Stimulated activated memory B cell treated with anti-CD40 and anti-IgM and Interleukin-4, amounts not matched to agents 10 μg/mL and 1 μg/mL and 100 μg/mL, for 72 hours (primary cell): ENCODE results near the gene ALKBH8.
A peak's percentile ranks its signal among the peaks of the same experiment; 100 is the strongest.

Experiments used
- ATAC-seq: fragments of 150-1000 bp; cut with Tn5 transposase; 2 replicates; pipeline ENCODE4 v1.10.0; 2021
- H3K27ac Mint-ChIP-seq: one replicate; pipeline ENCODE4 v1.8.0; 2022; ENCODE audit warnings: mild to moderate bottlenecking, mixed read lengths
- H3K27me3 Mint-ChIP-seq: one replicate; pipeline ENCODE4 v1.8.0; 2022; ENCODE audit warnings: mixed read lengths
- H3K36me3 Mint-ChIP-seq: one replicate; pipeline ENCODE4 v1.8.0; 2022; ENCODE audit warnings: mixed read lengths
- H3K4me1 Mint-ChIP-seq: one replicate; pipeline ENCODE4 v1.8.0; 2022; ENCODE audit warnings: mixed read lengths
- H3K4me3 Mint-ChIP-seq: one replicate; pipeline ENCODE4 v1.8.0; 2022; ENCODE audit warnings: mild to moderate bottlenecking, moderate library complexity, mixed read lengths
- H3K9me3 Mint-ChIP-seq: one replicate; pipeline ENCODE4 v1.8.0; 2022; ENCODE audit warnings: mixed read lengths

ALKBH8 gene, protein sequence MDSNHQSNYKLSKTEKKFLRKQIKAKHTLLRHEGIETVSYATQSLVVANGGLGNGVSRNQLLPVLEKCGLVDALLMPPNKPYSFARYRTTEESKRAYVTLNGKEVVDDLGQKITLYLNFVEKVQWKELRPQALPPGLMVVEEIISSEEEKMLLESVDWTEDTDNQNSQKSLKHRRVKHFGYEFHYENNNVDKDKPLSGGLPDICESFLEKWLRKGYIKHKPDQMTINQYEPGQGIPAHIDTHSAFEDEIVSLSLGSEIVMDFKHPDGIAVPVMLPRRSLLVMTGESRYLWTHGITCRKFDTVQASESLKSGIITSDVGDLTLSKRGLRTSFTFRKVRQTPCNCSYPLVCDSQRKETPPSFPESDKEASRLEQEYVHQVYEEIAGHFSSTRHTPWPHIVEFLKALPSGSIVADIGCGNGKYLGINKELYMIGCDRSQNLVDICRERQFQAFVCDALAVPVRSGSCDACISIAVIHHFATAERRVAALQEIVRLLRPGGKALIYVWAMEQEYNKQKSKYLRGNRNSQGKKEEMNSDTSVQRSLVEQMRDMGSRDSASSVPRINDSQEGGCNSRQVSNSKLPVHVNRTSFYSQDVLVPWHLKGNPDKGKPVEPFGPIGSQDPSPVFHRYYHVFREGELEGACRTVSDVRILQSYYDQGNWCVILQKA

DNA sequence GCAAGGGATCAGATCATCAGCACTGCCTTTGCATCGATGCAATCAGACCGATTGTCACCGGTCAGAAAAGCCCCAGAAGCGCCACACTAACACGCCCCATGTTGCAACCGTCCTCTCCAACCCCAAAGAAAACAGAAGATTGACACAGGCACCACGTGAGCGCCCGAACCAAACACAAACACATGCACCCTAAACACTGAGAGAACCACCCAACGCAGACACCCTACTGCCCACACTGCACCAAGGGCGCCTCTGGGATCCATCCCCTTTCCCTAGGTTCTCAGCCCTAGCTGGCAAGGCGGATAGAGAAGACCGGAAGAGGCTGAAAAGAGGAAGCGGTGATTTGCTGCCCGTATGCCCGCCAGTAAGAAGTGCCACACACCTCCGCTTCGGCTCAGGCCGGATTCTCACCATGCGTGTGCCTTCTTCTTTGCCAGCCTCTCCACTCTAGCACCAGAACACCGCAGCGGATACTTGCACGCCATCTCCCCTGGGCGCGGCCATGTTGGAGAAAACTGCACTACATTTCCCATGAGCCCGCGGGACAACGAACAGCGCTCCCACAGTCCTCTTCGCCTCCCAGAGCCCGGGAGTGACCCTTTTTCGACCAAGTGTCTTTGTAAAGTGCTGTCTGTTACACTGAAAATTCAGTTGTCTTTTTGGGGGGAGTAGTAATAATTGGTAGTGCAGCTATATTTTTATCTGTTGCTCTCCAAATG is at the start of gene ALKBH8:
TSS of gene ALKBH8 (minus strand) at position 517 of the 719 bp plus-strand sequence. CDS start 4,842 bp downstream, outside the sequence.
- Mint-ChIP-seq H3K36me3 (no peaks in the 10 kb centered on the region), H3K4me1 (peaks cover 59% of the 10 kb centered on the region), H3K9me3 (no peaks in the 10 kb centered on the region), H3K4me3 (peak within 1 kb of the TSS; percentile 90), H3K27me3 (no peaks in the 10 kb centered on the region), H3K27ac (peak within 1 kb of the TSS; percentile 97)
- ATAC-seq, result peak; percentile 94

GRCh38 chr11:107612445-107612844 is 46.9 kb upstream of the ALKBH8 start:
- Mint-ChIP-seq H3K4me1 (no peaks in the 10 kb centered on the region), H3K27me3 (peaks cover 9% of the 10 kb centered on the region), H3K36me3 (no peaks in the 10 kb centered on the region), H3K9me3 (no peaks in the 10 kb centered on the region), H3K4me3 (no peak overlapping the region), H3K27ac (no peak overlapping the region)
- no peak for ATAC-seq

DNA sequence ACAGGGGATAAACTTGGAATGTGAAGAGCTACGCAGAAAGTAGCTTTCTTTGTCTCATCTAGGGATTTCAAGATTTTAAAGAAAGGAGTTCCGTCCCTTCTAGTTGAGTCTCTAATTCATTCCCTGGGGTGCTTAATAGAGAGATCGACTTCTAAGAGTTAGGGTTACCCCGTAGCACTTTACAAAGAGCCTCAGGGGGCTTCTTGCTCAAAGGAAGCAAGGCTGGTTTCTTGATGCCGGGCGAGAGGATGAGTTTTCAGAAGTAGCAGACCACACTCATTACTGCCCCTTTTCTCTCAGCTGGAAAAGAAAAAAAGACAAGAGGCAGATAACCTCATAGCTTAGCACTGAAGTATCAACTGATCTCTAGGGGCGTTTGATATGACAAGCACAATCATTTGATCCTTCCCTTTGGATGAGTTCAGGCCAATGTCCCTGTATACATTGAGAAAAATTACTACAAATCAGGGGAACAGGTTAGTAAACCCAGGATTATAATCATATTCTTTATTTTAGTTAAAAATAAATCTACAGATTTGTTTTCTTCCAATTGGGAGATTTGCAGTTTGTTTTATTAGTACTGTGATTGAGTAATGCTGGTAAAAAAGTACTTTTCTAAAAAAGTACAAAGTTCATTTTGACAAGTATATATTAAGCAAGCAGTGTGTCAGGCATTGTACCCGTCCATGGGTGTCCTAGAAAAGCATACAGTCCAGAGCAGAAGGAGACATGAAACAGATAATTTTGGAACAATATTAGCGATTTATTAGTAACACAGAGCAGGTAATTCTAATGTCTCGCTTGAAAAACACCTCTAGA is 44.1 kb upstream of the ALKBH8 start:
- H3K4me3 Mint-ChIP-seq, result no peak overlapping the region
- no peaks in the 10 kb centered on the region for H3K9me3 Mint-ChIP-seq
- no peaks in the 10 kb centered on the region for H3K36me3 Mint-ChIP-seq
- peaks cover 21% of the 10 kb centered on the region for H3K27me3 Mint-ChIP-seq
- no peak for ATAC-seq
- no peak overlapping the region for H3K27ac Mint-ChIP-seq
- H3K4me1 Mint-ChIP-seq, result no peaks in the 10 kb centered on the region

DNA sequence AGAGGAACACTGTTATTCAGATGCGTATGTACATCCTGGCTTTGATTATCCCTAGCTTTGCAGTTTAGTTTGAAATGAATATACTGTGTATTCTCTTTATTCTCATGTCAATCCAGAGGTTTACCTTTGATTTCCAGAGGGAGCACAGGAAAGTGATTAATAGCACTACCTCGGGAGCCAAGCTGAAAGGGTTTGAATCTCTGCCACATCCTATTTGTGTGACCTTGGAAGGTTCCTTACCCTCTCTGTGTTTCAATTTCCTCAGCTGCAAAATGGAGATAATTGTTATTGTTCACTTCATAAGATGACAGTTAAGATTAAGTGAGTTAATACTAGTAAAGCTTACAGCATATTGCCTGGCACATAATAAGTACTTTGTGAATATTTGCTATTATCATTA is 43.3 kb upstream of the ALKBH8 start:
- peaks cover 21% of the 10 kb centered on the region for H3K27me3 Mint-ChIP-seq
- no peak for ATAC-seq
- no peak overlapping the region for H3K4me3 Mint-ChIP-seq
- no peaks in the 10 kb centered on the region for H3K4me1 Mint-ChIP-seq
- H3K27ac Mint-ChIP-seq, result no peak overlapping the region
- H3K9me3 Mint-ChIP-seq, result no peaks in the 10 kb centered on the region
- H3K36me3 Mint-ChIP-seq, result no peaks in the 10 kb centered on the region

- H3K27me3 Mint-ChIP-seq, result peaks cover 31% of the 10 kb centered on the region
- H3K9me3 Mint-ChIP-seq, result no peaks in the 10 kb centered on the region
- no peak overlapping the region for H3K27ac Mint-ChIP-seq
- no peaks in the 10 kb centered on the region for H3K4me1 Mint-ChIP-seq
- no peak overlapping the region for H3K4me3 Mint-ChIP-seq
- no peak for ATAC-seq
- H3K36me3 Mint-ChIP-seq, result no peaks in the 10 kb centered on the region
These were observed 40.6 kb upstream of the ALKBH8 start for GRCh38 chr11:107606141-107606540.

- H3K27me3 Mint-ChIP-seq, result peaks cover 31% of the 10 kb centered on the region
These were observed 39.8 kb upstream of the ALKBH8 start for GRCh38 chr11:107605061-107606006.

DNA sequence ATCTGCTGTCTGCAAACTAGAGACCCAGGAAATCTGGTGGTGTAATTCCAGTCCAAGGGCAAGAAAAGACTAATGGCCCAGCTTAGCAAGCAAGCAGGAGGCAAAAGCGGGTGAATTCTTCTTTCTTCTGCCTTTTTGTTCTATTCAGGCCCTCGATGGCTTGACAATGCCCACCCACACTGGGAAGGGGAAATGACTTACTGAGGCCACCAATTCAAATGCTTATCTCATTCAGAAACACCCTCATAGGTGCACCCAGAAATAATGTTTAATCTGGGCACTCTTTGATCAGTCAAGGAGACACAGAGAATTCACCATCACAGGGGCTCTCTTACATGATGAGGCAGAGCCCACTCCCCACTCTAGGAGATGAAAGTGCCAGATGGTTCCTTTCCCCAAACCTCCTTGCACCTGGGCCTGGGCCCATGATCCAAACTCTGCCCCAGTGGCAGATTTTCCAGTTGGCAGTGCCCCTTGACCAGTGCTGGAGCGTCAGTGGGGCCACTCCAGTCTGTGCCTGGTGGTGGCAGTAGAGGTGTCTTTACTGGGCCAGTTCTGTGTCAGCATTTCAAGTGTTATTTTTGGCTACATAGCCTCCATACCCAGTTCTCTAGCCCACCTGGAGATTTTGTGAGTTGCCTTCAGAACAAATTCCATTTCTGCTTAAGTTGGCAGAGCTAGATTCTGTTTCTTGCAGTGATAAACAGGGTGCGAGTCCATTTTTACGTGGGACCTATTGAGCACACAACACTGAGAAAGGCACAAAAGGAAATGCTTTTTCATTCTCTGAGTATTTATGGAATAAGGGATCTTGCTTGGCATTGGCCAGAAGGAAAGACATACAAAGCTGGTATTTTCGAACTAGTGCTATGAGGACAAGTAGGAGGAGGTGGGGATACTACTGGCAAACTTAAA is 32.9 kb upstream of the ALKBH8 start:
- Mint-ChIP-seq H3K27me3 (peaks cover 30% of the 10 kb centered on the region), H3K9me3 (no peaks in the 10 kb centered on the region), H3K4me3 (no peak overlapping the region), H3K4me1 (no peaks in the 10 kb centered on the region), H3K36me3 (no peaks in the 10 kb centered on the region), H3K27ac (no peak overlapping the region)
- ATAC-seq, result peak; percentile 70

More at GRCh38 chr11:107605061-107606006, 39.8 kb upstream of the ALKBH8 start:
- Mint-ChIP-seq H3K4me1 (no peaks in the 10 kb centered on the region), H3K4me3 (no peak overlapping the region), H3K36me3 (no peaks in the 10 kb centered on the region), H3K9me3 (no peaks in the 10 kb centered on the region), H3K27ac (no peak overlapping the region)
- ATAC-seq, result no peak

- no peak overlapping the region for H3K4me3 Mint-ChIP-seq
- H3K27ac Mint-ChIP-seq, result no peak overlapping the region
- peaks cover 53% of the 10 kb centered on the region for H3K27me3 Mint-ChIP-seq
- H3K4me1 Mint-ChIP-seq, result peaks cover 25% of the 10 kb centered on the region
- ATAC-seq, result no peak
- H3K9me3 Mint-ChIP-seq, result no peaks in the 10 kb centered on the region
- H3K36me3 Mint-ChIP-seq, result no peaks in the 10 kb centered on the region
These were observed 29.2 kb upstream of the ALKBH8 start for GRCh38 chr11:107594736-107595135.

DNA sequence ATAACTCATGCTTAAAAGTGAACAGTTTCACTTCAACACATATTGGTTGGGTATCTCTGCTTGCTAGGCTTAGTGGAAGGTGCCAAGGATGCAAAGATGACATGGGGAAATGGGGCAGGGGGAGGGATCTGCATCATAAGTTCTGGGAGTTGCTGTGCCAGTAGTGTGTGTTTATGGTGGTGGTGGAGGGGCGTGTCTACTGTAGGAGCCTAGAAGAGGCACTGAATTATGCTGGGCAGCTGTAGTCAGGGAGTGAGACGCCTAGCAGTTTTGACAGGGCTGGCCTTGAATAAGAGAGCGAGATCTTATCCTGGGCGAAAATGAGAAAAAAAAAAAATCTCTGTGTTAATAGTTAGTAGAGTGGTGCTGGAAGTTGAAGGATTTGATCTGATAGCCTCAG is 28.4 kb upstream of the ALKBH8 start:
- H3K36me3 Mint-ChIP-seq, result no peaks in the 10 kb centered on the region
- no peak overlapping the region for H3K27ac Mint-ChIP-seq

GRCh38 chr11:107592813-107593212 is 27.3 kb upstream of the ALKBH8 start:
- H3K4me3 Mint-ChIP-seq, result no peak overlapping the region
- peaks cover 63% of the 10 kb centered on the region for H3K27me3 Mint-ChIP-seq
- H3K9me3 Mint-ChIP-seq, result no peaks in the 10 kb centered on the region
- peaks cover 27% of the 10 kb centered on the region for H3K4me1 Mint-ChIP-seq
- no peak for ATAC-seq
- no peak overlapping the region for H3K27ac Mint-ChIP-seq
- H3K36me3 Mint-ChIP-seq, result no peaks in the 10 kb centered on the region

More for the DNA sequence above, 28.4 kb upstream of the ALKBH8 start:
- no peak for ATAC-seq
- H3K27me3 Mint-ChIP-seq, result peaks cover 58% of the 10 kb centered on the region
- no peaks in the 10 kb centered on the region for H3K9me3 Mint-ChIP-seq
- H3K4me1 Mint-ChIP-seq, result peaks cover 27% of the 10 kb centered on the region
- H3K4me3 Mint-ChIP-seq, result no peak overlapping the region

- Mint-ChIP-seq H3K4me3 (peak overlapping the region; percentile 85), H3K27ac (no peak overlapping the region), H3K27me3 (peaks cover 69% of the 10 kb centered on the region), H3K36me3 (no peaks in the 10 kb centered on the region), H3K9me3 (no peaks in the 10 kb centered on the region), H3K4me1 (peaks cover 27% of the 10 kb centered on the region)
- ATAC-seq, result no peak
These were observed 26.7 kb upstream of the ALKBH8 start for GRCh38 chr11:107592231-107592590.

GRCh38 chr11:107591378-107592230 is 26.1 kb upstream of the ALKBH8 start:
- Mint-ChIP-seq H3K27ac (no peak overlapping the region), H3K27me3 (peaks cover 73% of the 10 kb centered on the region), H3K4me3 (peak overlapping the region; percentile 85), H3K9me3 (no peaks in the 10 kb centered on the region), H3K36me3 (no peaks in the 10 kb centered on the region), H3K4me1 (peaks cover 27% of the 10 kb centered on the region)
- peak; percentile 61 for ATAC-seq
